SK-N-MC (cell line): Measurements from ENCODE around the gene MEF2B.

Experiments used
- DNase-seq: peaks from one replicate; pipeline ENCODE4 v3.0.0-alpha.2; 2011; ENCODE audit warnings: low read depth, low spot score
- H3K27ac ChIP-seq: fragments of 200-600 bp; sonication (generic); 2 replicates; pipeline ENCODE4 v1.5.1; 2016; ENCODE audit warnings: mixed run types
- H3K36me3 ChIP-seq: fragments of 200-600 bp; sonication (generic); 2 replicates; pipeline ENCODE4 v1.6.1; 2017; ENCODE audit warnings: antibody characterized with exemption, low read length, mixed read lengths; ENCODE audit not compliant: insufficient read depth
- H3K4me3 ChIP-seq: fragments of 200-600 bp; sonication (generic); 2 replicates; pipeline ENCODE4 v1.5.1; 2016
- H3K9ac ChIP-seq: fragments of 200-600 bp; sonication (generic); 2 replicates; pipeline ENCODE4 v1.8.0; 2017; ENCODE audit warnings: mixed run types, mixed read lengths; ENCODE audit not compliant: insufficient read length
- H3K9me3 ChIP-seq: fragments of 200-600 bp; sonication (generic); 2 replicates; pipeline ENCODE4 v1.6.1; 2017; ENCODE audit warnings: low read depth, mild to moderate bottlenecking, antibody characterized with exemption, low read length, moderate library complexity, mixed read lengths
- EZH2 ChIP-seq: fragments of 200-600 bp; sonication (generic); IDR thresholded peaks from one replicate; pipeline ENCODE4 v1.6.1; 2017; ENCODE audit warnings: antibody characterized with exemption
- FOXP2 ChIP-seq: optimal IDR thresholded peaks from 2 replicates; pipeline ENCODE3; 2011; ENCODE audit warnings: mild to moderate bottlenecking, moderate library complexity; ENCODE audit not compliant: insufficient read depth; ENCODE audit errors: extremely low read length, control extremely low read depth
- POLR2AphosphoS5 ChIP-seq: IDR thresholded peaks from 2 replicates; pipeline ENCODE4 v1.6.1; 2012; ENCODE audit warnings: mild to moderate bottlenecking, low read depth, low read length, borderline replicate concordance

The MEF2B gene

GRCh38 chr19:19096641-19097627, 73.1 kb downstream of the MEF2B start:
- TF ChIP-seq POLR2AphosphoS5 (no peak), EZH2 (no peak), FOXP2 (no peak)
- no peaks in the 10 kb centered on the region for H3K36me3 ChIP-seq

GRCh38 chr19:19095691-19096090, 74.4 kb downstream of the MEF2B start:
- DNase-seq: no peak
- Histone ChIP-seq H3K9ac (no peak overlapping the region), H3K4me3 (no peak overlapping the region), H3K27ac (no peak overlapping the region), H3K36me3 (no peaks in the 10 kb centered on the region), H3K9me3 (no peaks in the 10 kb centered on the region)
- no peak for TF ChIP-seq FOXP2
- TF ChIP-seq POLR2AphosphoS5: no peak
- TF ChIP-seq EZH2: no peak

More at GRCh38 chr19:19096641-19097627, 73.1 kb downstream of the MEF2B start:
- H3K4me3 ChIP-seq: no peak overlapping the region
- DNase-seq: no peak
- no peaks in the 10 kb centered on the region for H3K9me3 ChIP-seq
- no peak overlapping the region for H3K9ac ChIP-seq
- H3K27ac ChIP-seq: no peak overlapping the region
